HG03025 (cell line): Measurements from ENCODE around the gene LRRTM4.
"Not testable (repeated sequence)": the region's sequence is repeated elsewhere in the genome, so short reads cannot be mapped to it uniquely, and the experiment has no call there.

Experiments used
- ATAC-seq: cut with Tn5 transposase; IDR thresholded peaks from one replicate; pipeline ENCODE4 v1.9.1; 2021; ENCODE audit warnings: mild to moderate bottlenecking, moderate library complexity; ENCODE audit not compliant: unreplicated experiment, low FRiP score

The LRRTM4 gene

GRCh38 chr2:77190721-77191346, 331.3 kb downstream of the LRRTM4 start:
- no peak for ATAC-seq

GRCh38 chr2:77185052-77185451, 337.1 kb downstream of the LRRTM4 start:
- ATAC-seq = no peak

- no peak for ATAC-seq
These were observed 342.9 kb downstream of the LRRTM4 start for GRCh38 chr2:77179297-77179696.

- ATAC-seq = not testable (repeated sequence)
These were observed 346.9 kb downstream of the LRRTM4 start for GRCh38 chr2:77175266-77175780.

- no peak for ATAC-seq
These were observed 352.8 kb downstream of the LRRTM4 start for GRCh38 chr2:77169426-77169825.

DNA sequence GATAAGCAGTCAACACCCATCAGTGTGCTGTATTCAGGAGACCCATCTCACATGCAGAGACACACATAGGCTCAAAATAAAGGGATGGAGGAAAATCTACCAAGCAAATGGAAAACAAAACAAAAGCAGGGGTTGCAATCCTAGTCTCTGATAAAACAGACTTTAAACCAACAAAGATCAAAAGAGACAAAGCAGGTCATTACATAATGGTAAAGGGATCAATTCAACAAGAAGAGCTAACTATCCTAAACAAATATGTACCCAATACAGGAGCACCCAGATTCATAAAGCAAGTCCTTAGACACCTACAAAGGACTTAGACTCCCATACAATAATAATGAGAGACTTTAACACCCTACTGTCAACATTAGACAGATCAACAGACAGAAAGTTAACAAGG, 358.2 kb downstream of the LRRTM4 start:
- ATAC-seq = not testable (repeated sequence)

DNA sequence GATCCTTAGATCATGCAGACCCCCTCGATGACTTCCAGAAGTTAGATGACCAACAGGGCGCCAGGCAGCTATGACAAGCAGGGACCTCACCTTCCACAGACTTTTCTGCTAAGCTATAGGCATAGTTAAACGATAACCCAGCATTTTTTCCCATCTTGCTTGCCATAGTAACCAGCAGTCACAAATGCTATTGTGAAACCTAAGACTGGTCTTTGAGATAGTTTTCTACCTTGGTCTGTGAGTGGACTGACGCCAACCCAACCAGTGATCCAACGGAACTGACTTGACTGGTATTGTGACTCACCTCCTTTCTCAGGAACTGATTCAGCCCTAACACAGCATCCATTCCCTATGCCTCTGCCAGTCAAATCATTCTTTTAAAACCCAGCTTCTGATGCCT, 361.2 kb downstream of the LRRTM4 start:
- ATAC-seq = no peak

DNA sequence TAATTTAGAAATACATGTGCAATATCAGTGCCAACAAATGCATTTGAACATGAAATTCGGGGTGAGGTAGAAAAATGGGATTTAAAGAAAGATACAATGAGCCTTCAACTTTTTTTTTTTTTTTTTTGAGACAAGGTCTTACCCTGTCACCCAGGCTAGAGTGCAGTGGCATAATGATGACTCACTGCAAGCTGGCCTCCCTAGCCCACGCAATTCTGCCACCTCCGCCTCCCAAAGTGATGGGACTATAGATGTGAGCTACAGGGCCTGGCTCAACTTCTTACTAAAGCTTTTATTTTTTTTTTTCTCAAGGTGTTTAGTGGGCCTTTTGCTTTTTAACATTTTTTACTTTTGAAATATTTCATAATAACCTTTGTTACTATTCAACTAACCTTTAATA, 365.6 kb downstream of the LRRTM4 start:
- no peak for ATAC-seq

DNA sequence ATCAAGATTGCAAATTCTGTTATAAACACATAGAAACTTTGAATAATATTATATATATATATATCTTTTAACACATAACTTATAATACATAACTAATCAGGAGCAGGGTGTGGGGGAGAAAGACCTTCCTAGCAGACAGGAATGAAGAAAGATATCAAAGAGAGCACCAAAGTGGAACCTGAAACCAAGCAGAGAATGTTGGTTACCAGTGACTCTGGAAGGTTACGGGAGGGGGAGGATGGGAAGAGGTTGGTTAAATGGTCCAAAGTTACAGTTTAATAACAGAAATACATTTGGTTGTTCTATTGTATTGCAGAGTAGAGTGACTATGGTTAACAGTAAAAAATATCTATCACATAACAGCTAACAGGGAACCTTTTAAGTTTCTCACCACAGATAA, 366.7 kb downstream of the LRRTM4 start:
- no peak for ATAC-seq

- ATAC-seq = no peak
These were observed 372.6 kb downstream of the LRRTM4 start for GRCh38 chr2:77149565-77149964.

DNA sequence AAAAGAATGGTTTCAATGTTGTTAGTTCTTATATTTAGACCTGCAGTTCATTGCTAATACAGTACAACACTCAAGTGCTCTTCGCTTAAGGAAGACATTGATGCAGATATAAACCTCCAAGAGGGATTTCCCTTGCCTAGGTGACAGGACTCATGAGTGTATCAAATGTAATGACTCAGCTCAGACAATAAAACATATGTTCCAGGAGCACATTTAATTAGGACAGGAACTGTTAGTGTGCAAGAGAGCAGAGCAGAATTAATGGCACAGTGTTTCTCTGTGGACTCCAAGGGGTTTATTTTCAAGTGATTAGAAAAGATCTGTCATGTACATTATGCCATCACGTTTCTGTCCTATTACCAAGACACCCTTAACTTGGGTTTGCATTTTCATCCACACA, 375.0 kb downstream of the LRRTM4 start:
- no peak for ATAC-seq

GRCh38 chr2:77144772-77145171, 377.4 kb downstream of the LRRTM4 start:
- ATAC-seq = no peak

DNA sequence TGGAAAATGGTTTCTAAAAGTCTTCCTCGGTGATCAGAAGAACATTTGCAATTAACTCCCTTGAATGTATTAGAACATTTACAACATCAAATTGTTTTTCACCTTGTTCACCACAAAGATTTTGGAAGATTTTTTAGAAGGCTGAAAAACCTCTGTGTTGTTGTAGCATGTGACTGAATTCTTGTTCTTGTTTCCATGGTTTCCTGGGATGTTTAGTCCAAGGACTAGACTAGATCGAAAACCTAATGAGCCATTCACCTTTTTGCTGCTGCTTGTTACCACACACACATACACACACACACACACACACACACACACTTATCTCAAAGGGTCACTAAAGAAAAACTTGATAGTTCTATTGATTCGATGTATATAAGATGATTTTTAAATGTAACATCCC, 380.0 kb downstream of the LRRTM4 start:
- no peak for ATAC-seq

- not testable (repeated sequence) for ATAC-seq
These were observed 393.7 kb downstream of the LRRTM4 start for GRCh38 chr2:77128479-77128878.

DNA sequence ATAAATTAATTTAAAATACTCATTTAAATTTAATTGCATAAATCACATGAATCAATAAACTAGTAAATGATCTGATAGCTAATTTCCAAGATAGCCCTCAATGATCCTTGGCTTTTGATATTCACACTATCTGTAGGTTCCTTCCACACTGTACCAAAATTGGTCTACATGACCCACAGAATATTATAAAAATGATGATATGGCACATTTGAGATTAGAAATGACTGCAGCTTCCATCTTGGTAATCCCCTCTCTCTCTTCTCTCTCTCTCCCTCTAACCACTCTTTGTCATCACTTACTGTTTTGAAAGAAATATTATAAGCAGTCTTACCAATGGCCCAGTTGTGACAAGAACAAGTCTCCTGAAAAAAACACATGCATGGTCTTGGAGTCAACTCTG, 394.8 kb downstream of the LRRTM4 start:
- no peak for ATAC-seq

GRCh38 chr2:77121518-77121917, 400.7 kb downstream of the LRRTM4 start:
- no peak for ATAC-seq

- ATAC-seq = no peak
These were observed 402.8 kb downstream of the LRRTM4 start for GRCh38 chr2:77119333-77119732.

DNA sequence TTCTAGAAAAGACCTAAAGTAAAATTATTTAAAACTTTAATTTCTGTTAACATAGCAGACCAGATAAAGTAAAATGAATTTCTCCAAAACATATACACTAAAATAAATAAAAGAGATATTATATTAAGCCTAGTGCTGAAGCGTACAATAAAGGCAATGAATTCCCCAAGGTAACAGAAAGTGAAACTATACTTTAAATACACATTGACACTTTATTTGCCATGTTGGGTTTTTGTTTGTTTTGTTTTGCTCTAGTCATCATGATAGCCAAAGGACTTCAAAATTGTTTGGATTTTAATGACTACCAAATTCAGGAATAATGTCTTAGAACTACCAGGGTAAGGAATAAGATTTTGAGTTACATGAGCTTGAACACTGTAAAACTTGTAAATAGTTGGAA, 413.3 kb downstream of the LRRTM4 start:
- no peak for ATAC-seq

- ATAC-seq = no peak
These were observed 417.2 kb downstream of the LRRTM4 start for GRCh38 chr2:77105008-77105407.

DNA sequence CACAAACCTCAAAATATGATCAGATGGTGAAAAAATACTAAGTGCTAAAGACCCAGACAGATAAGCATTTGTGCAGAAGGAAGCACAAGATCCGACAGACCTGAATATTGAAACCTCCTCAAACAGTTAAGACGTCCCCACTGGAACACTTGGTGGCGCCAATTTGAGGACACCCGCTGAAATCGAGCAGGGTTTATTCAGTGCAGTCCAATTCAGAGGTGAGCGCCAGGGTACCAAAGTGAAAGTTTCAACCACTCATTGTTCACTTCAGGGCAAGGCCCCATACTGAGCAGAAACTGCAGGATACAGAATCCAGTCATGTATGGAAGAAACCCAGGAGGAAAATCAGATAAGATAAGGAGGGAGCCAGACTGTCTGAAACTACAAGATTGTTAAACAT, 417.6 kb downstream of the LRRTM4 start:
- ATAC-seq = no peak

DNA sequence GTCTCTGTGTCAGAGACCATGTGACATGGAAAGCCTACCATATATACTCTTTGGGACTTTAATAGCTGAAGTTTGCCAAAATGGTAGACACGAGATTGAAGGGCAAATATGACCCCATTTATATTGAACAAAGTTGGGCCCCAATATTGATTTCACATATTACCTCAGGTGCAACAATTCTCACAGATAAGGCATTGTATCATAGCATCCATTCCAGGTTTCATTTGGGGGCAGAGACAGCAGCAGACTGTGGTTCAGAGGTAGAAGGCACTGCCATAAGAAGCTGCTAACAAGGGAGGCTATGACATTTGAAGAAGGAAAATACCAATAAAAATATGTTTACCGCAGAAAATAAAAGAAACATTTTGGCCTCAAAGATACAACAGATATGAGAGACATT, 419.2 kb downstream of the LRRTM4 start:
- no peak for ATAC-seq

- ATAC-seq = no peak
These were observed 420.3 kb downstream of the LRRTM4 start for GRCh38 chr2:77101796-77102452.
